ENCODE results near the gene EDC3.
"Not testable (repeated sequence)": the region's sequence is repeated elsewhere in the genome, so short reads cannot be mapped to it uniquely, and the experiment has no call there.

EDC3 gene

GRCh38 chr15:74604983-74605794 lies 90.6 kb downstream of the EDC3 start:
- no peak for DNase-seq

- no peak for DNase-seq
These were observed 91.8 kb downstream of the EDC3 start for GRCh38 chr15:74603789-74604705.

DNA sequence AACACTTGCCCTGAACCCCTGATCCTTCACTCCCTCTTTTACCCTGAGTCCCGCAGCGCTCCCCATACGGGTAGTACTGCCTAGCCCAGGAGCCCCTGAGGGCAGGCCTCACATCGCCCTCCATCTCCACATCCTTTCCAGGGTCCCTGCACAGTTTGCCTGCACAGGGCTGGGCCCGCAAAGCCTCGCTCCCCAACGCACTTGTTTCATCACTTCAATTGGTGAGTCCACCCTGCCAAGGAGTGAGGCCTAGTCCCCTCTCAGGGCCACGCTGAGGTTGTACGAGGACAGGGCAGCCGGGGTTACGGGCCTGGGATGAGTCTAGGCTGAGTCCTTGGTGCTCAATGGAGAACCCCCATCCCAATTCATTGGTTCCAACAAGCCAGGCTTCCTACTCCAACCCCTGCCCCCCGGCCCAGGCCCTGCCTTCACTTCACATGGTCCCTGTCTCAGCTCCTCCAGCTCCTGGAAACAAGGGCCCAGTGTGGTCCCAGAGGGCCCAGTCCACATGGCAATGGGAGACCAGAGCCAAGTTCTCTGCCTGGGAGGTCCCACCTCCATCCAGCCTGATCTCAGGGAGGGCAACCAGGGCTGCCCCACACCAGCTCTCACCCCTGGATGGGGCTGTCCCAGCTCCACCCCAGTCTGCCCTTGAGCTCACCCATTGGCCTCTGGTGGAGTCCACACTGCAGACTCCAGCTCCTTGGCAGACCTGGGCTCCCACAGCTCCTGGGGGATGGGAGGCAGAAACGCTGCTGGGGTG lies 92.6 kb downstream of the EDC3 start:
- no peak for DNase-seq

- DNase-seq = no peak
These were observed 96.7 kb downstream of the EDC3 start for GRCh38 chr15:74599156-74599555.

GRCh38 chr15:74598126-74598842 lies 97.5 kb downstream of the EDC3 start:
- DNase-seq = peak; percentile 82

DNA sequence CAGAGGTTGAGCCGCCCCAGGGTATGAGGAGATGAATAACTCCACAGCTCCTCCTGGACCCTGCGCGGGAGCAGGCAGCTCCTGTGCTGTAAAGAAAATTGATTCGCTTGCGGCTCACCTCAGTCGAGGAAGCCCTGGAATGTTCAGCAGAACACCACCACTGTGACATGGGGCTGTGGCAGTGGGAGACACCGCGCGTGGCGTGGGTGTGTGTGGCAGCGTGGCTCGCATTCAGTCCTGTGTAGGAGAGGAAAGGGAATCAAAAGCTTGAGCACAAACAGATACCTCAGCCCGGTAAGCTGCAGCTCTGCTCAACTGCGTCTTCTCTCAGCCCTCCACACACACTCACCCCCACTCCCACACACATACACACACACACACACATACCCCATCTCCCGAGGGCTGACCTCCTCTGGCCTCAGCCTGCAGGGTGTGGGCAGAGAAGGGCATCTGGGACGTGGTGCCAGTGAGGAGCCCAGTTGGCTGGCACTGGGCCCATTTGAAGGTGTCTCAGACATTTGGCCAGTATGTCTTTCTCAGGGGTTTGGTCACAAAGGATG lies 98.6 kb downstream of the EDC3 start:
- not testable (repeated sequence) for DNase-seq

- not testable (repeated sequence) for DNase-seq
These were observed 99.1 kb downstream of the EDC3 start for GRCh38 chr15:74596736-74597135.

DNA sequence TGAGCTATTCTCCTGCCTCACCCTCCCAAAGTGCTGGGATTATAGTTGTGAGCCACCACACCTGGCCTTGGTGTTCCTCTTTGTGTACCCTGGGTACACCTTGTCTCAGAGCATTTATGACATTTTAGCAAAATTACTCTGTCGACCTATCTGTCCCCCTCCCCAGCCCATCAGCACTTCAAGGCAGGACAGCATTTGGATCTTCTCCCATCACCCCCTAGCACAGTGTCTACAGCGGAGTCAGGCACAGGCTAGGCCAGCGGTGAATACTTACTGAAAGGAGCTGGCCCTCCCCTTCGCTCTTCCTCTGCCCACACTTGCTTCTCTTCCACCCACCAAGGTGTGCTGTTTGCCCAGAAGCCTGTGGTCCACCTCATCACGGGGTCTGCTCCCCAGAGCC lies 100.6 kb downstream of the EDC3 start:
- DNase-seq = no peak

- DNase-seq = no peak
These were observed 101.4 kb downstream of the EDC3 start for GRCh38 chr15:74594455-74594854.

DNA sequence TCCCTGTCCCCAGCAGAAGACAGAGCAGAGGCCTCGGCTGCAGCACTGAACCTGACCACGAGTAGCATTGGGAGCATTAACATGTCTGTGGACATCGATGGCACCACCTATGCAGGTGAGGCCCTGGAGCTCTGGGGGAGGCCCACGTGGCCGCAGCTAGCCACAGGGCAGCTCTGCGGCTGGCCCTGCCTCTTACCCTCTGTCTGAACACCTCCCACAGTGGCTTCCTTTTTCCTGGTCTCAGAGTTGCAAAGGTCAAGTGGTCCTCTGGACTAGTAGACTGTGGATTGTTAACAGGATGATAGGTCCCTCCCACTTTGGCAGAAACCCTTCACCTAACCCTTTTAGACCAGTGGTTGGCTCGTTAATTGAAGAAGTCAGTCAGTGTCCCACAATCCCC lies 102.7 kb downstream of the EDC3 start:
- no peak for DNase-seq

GRCh38 chr15:74592222-74592621 lies 103.6 kb downstream of the EDC3 start:
- DNase-seq = no peak

DNA sequence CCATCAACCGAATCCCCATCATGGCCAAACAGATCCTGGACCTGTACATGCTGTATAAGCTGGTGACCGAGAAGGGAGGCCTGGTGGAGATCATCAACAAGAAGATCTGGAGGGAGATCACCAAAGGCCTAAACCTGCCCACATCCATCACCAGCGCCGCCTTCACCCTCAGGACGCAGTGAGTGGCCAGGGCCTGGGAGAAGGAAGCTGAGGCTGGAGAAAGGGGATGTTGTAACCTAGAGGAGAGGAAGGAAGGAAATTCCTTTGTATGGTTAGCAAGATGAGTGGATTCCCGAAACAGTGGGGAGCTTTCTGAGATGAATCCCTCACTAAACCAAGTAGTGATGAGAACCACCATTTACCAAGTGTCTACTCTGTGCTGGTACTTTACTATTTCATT lies 106.0 kb downstream of the EDC3 start:
- DNase-seq = no peak

DNA sequence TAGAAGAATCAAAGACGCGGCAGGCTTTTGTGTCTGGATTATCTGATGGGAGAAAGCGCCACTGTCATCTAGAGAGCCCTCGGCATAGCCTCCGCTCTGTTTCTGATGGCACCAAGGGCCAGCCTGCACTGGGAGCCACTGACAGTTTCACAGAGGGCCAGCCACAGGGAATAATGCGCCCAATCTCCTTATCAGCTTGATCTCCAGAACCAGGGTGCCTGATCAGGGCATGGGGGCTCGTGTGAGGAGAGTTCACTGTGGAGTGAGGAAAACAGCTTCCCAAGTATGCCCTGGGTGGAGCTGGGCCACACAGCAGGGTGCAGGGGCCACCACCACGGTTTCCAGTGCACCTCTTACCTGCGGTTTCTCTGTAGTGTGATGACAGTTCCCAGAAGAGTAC lies 110.0 kb downstream of the EDC3 start:
- no peak for DNase-seq

- no peak for DNase-seq
These were observed 110.6 kb downstream of the EDC3 start for GRCh38 chr15:74585191-74585590.

- no peak for DNase-seq
These were observed 111.0 kb downstream of the EDC3 start for GRCh38 chr15:74584779-74585178.

- no peak for DNase-seq
These were observed 111.6 kb downstream of the EDC3 start for GRCh38 chr15:74584204-74584603.
